Epithelial cell of proximal tubule (primary cell): ENCODE data around the gene SLC4A11. TPM values are rescaled to one million over a fixed set of nuclear protein-coding genes. Genes with fewer than 3 reads are reported as not detected.

Source experiments
- DNase-seq: peaks from one replicate; pipeline ENCODE4 v3.0.0-alpha.2; 2011; ENCODE audit warnings: low read depth
- H3K4me3 ChIP-seq: 2 replicates; pipeline ENCODE4 v1.5.1; 2011; ENCODE audit warnings: low read depth, mild to moderate bottlenecking, low read length
- total RNA-seq: library from RNA; depleted of rRNA; stranded (reverse); fragments of >200 nt; gene quantifications from 2 replicates; pipeline ENCODE4 v1.2.3, GENCODE V29; 2015
- TF ChIP-seq, protein P1 (sequence below): conservative IDR thresholded peaks from 2 replicates; pipeline ENCODE4 v1.5.1; 2012; ENCODE audit warnings: low read depth, mild to moderate bottlenecking, low read length

SLC4A11 gene
- total RNA-seq, 1 donor from 2014 or later, result 3.6 TPM

DNA sequence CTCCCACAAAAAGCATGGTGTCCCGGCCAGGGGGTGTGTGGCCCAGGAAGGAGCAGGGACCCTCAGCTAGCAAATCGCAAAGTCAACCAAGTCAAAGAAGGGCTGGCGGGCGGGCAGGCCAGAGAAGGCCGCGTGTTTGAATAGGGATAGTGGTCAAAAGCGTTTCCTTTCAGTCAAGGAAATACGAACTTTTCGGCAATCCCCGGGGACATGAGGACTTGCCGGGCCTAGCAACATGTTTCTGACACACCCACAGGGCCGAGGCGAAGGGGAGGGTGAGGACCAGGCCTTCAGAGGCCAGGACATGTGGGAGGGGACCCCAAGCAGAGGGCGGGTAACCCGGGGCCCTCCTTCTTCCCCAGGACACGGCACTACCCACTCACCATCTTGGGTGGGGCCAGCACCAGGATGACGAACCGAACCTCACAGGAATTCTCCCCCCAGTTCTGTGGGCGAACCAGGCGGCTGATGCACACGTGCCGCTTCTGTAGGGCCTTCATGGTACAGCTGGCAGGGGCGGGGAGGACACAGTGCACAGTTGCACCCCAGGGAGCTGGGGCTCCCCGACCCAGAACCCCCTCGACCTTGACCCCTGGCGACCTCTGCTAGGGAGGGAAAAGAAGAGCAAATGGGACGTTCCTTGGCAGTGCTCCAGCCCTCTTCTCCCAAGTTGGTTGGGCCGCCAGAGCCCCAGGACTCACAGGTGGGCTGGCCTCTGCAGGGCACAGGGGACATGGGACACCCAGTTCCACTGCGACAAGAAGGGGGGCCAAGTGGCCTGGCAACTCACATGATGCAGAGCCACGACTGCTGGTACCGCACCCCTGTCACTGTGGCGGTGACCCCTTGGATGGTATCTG, 5.6 kb downstream of the SLC4A11 start:
- TF ChIP-seq, protein P1, sequence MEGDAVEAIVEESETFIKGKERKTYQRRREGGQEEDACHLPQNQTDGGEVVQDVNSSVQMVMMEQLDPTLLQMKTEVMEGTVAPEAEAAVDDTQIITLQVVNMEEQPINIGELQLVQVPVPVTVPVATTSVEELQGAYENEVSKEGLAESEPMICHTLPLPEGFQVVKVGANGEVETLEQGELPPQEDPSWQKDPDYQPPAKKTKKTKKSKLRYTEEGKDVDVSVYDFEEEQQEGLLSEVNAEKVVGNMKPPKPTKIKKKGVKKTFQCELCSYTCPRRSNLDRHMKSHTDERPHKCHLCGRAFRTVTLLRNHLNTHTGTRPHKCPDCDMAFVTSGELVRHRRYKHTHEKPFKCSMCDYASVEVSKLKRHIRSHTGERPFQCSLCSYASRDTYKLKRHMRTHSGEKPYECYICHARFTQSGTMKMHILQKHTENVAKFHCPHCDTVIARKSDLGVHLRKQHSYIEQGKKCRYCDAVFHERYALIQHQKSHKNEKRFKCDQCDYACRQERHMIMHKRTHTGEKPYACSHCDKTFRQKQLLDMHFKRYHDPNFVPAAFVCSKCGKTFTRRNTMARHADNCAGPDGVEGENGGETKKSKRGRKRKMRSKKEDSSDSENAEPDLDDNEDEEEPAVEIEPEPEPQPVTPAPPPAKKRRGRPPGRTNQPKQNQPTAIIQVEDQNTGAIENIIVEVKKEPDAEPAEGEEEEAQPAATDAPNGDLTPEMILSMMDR, result no peak
- DNase-seq, result no peak

DNA sequence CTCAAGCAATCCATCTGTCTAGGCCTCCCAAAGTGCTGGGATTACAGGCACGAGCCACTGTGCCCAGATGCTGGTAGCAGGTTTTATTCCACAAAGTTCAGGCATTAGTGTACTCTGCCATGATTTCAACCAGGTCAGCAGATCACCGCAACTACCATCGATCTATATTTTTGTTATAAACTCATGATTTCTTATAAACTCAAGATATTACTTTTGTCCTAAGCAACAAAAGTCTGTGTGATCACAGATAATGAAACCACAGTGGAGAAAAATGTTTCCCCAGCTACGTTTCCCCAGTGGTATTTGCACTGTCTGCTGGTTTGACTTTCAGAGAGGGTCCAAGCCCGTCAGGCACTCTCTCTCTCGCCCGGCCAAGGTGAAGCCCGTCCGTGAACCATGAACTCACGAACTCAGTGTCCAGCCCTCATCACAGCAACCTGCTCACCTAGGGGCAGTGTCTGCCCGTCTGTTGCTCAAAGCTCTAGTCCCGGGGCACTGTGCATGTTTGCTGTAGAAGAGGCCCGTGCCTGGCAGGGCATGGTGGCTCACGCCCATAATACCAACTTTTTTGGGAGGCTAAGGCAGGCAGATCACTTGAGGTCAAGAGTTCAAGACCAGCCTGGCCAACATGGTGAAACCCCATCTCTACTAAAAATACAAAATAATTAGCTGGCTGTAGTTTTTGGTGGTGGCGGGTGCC, 7.0 kb downstream of the SLC4A11 start:
- TF ChIP-seq, protein P1, result no peak
- H3K4me3 ChIP-seq, result no peak overlapping the region
- no peak for DNase-seq

More for the DNA sequence above, 5.6 kb downstream of the SLC4A11 start:
- no peak overlapping the region for H3K4me3 ChIP-seq

DNA sequence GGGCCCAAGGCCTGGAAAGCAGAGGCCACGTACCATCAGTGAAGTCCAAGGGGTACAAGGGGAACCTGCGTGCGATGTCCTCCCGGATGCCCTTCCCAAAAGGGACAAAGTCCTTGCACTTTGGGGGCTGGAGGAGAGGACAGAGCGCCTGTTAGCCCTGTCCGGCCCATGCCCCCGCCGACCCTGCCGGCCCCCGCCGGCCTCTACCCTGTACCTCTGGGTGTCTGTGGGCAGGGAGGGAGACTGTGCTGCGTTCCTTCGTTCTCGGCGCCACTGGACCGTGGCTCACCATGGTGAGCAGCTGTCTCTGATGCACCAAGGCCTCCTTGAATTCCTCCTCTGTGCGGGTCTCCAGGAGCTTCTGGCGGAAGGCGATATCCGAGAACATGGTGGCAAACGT, 7.9 kb downstream of the SLC4A11 start:
- H3K4me3 ChIP-seq, result no peak overlapping the region
- TF ChIP-seq, protein P1, result no peak
- no peak for DNase-seq

DNA sequence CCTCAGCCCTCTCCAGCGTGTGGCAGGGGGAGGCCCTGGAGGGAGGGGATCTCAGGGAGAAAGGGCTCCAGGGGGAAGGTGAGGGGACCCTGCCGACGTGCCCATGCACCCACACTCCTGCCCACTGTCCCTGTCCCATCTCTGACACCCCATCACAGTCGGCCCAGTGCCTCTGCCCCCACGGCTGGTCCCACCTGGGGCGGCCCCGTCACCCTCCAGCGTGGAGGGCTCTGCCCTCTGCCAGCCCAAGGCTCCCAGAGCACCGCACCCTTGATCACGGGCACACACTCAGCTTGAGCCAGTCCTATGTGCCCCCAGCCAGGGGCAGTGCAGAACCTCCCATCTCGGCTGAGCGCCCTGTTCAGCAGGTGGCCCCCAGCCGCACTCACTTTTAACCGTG, 9.2 kb downstream of the SLC4A11 start:
- no peak overlapping the region for H3K4me3 ChIP-seq
- DNase-seq, result no peak
- TF ChIP-seq, protein P1, result no peak

DNA sequence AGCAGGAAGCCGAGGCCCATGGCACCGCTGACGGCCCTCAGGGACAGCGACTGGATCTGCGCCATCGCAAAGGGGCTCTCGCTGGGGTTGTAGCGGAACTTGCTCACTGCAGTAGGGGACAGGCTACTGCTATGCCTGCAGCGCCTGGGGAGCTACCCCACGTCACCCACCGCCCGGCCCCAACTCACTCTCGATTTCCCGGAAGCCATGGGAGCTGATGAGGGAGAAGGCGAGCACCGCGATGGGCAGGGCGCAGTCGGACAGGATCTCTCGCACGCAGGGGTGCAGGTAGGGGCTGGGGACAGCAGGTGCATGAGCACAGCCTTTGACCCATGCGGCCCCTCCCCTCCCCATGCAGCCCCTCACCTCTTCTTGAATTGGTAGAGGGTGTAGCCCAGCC, 9.8 kb downstream of the SLC4A11 start:
- DNase-seq, result no peak
- TF ChIP-seq, protein P1, result no peak
- H3K4me3 ChIP-seq, result no peak overlapping the region

DNA sequence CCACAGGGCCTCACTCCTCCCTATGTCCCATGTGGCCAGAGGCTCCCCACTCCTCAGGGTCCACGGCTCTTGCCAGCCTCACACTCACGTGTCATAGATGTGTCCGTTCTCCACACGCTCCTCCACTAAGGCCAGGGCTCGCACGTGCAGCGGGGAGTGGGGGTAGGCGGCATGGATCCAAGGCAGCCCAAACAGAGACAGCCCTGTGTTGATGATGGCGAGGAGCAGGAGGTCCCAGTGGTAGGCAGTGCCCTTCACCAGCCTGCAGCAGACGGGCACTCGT, 10.3 kb downstream of the SLC4A11 start:
- H3K4me3 ChIP-seq, result no peak overlapping the region
- DNase-seq, result no peak
- TF ChIP-seq, protein P1, result no peak
